ENCODE measurements around the gene CTDSPL. TPM values are rescaled to one million over a fixed set of nuclear protein-coding genes. Genes with fewer than 3 reads are reported as not detected.

Gene CTDSPL
- total and polyA plus RNA-seq, 2 of the 13 experiments (the other 11 are each of a cell fraction or from before 2014, with no cell fraction given) = 26.1 to 142 TPM

DNA sequence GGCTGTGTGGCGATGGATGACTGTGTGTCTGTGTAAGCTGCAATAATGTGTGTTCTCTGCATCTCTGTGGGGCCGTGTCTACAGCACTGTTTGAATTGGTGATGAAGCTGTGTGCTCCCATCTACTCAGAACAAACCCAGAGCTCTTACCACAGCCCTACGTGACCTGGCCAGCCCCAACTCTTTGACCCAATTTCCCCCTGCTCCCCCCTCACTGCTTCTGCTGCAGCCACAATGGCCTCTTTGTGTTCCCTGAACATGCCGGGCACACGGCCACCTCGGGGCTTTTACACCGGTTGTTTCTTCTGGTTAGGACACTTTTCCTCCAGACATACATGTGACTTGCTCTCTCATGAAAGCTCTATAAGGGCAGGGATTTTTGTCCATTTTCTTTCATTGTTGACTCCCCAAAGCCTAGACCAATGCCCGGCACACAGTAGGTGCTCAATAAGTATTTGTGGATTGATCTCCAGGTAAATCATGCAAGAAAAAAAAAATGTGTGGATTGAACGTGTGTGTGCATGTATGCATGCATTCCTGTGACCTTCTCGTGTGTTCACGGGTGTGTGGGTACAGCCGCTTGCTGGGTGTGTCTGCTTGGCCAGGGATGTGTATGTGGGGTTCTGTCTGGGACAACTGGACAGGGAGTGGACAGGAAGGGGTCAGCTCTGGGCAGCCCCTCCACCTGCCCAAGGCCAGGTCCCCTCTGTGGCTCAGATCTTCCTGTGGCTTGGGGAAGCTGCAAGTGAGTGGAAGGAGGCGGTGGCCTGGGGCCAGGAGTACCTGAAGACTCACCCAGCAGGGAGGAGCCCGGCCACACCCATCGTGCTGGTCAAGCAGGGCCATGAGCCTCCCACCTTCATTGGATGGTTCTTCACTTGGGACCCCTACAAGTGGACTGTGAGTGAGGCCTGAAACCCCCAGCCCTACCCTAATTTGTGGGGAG is 143.7 kb downstream of the CTDSPL start (continued):
- TF ChIP-seq, protein P1, sequence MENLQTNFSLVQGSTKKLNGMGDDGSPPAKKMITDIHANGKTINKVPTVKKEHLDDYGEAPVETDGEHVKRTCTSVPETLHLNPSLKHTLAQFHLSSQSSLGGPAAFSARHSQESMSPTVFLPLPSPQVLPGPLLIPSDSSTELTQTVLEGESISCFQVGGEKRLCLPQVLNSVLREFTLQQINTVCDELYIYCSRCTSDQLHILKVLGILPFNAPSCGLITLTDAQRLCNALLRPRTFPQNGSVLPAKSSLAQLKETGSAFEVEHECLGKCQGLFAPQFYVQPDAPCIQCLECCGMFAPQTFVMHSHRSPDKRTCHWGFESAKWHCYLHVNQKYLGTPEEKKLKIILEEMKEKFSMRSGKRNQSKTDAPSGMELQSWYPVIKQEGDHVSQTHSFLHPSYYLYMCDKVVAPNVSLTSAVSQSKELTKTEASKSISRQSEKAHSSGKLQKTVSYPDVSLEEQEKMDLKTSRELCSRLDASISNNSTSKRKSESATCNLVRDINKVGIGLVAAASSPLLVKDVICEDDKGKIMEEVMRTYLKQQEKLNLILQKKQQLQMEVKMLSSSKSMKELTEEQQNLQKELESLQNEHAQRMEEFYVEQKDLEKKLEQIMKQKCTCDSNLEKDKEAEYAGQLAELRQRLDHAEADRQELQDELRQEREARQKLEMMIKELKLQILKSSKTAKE (CRISPR knock-in tag; IDR thresholded peaks at IDR 0.05; ENCODE audit: borderline replicate concordance) = 0 out of 2 replicates have a peak, but pooled peaks have one; percentile 54
- TF ChIP-seq, protein P2, sequence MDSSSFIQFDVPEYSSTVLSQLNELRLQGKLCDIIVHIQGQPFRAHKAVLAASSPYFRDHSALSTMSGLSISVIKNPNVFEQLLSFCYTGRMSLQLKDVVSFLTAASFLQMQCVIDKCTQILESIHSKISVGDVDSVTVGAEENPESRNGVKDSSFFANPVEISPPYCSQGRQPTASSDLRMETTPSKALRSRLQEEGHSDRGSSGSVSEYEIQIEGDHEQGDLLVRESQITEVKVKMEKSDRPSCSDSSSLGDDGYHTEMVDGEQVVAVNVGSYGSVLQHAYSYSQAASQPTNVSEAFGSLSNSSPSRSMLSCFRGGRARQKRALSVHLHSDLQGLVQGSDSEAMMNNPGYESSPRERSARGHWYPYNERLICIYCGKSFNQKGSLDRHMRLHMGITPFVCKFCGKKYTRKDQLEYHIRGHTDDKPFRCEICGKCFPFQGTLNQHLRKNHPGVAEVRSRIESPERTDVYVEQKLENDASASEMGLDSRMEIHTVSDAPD (CRISPR knock-in tag; IDR thresholded peaks at IDR 0.05) = no peak
- TF ChIP-seq TRIM24 (CRISPR knock-in tag; IDR thresholded peaks at IDR 0.05) (0 out of 2 replicates have a peak, but pooled peaks have one; percentile 25), PPARG (CRISPR knock-in tag; conservative IDR thresholded peaks at IDR 0.05) (peak; percentile 98), SALL1 (CRISPR knock-in tag; IDR thresholded peaks at IDR 0.05) (peak; percentile 63; the same call in 1 of the 2 replicates), DNMT1 (CRISPR knock-in tag; IDR thresholded peaks at IDR 0.05) (0 out of 2 replicates have a peak, but pooled peaks have one; percentile 39), CAMTA2 (CRISPR knock-in tag; IDR thresholded peaks at IDR 0.05; ENCODE audit: borderline replicate concordance) (0 out of 2 replicates have a peak, but pooled peaks have one; percentile 36), RARA (CRISPR knock-in tag; IDR thresholded peaks at IDR 0.05) (peak; percentile 72), SOX13 (IDR thresholded peaks at IDR 0.05) (no peak), SOX13 (CRISPR knock-in tag; conservative IDR thresholded peaks at IDR 0.05 in 1 of 2, IDR thresholded peaks at IDR 0.05 in 1 of 2) (peak in 1 of 2 experiments; percentile 29; a peak in 1 of 4 replicates), FOXK1 (CRISPR knock-in tag; IDR thresholded peaks at IDR 0.05; ENCODE audit: borderline replicate concordance, low read depth) (no peak), ZNF143 (CRISPR knock-in tag; IDR thresholded peaks at IDR 0.05) (peak; percentile 34)
- TF ChIP-seq, protein P3, sequence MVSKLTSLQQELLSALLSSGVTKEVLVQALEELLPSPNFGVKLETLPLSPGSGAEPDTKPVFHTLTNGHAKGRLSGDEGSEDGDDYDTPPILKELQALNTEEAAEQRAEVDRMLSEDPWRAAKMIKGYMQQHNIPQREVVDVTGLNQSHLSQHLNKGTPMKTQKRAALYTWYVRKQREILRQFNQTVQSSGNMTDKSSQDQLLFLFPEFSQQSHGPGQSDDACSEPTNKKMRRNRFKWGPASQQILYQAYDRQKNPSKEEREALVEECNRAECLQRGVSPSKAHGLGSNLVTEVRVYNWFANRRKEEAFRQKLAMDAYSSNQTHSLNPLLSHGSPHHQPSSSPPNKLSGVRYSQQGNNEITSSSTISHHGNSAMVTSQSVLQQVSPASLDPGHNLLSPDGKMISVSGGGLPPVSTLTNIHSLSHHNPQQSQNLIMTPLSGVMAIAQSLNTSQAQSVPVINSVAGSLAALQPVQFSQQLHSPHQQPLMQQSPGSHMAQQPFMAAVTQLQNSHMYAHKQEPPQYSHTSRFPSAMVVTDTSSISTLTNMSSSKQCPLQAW (CRISPR knock-in tag; IDR thresholded peaks at IDR 0.05) = 0 out of 2 replicates have a peak, but pooled peaks have one; percentile 73
- TF ChIP-seq, protein P4, sequence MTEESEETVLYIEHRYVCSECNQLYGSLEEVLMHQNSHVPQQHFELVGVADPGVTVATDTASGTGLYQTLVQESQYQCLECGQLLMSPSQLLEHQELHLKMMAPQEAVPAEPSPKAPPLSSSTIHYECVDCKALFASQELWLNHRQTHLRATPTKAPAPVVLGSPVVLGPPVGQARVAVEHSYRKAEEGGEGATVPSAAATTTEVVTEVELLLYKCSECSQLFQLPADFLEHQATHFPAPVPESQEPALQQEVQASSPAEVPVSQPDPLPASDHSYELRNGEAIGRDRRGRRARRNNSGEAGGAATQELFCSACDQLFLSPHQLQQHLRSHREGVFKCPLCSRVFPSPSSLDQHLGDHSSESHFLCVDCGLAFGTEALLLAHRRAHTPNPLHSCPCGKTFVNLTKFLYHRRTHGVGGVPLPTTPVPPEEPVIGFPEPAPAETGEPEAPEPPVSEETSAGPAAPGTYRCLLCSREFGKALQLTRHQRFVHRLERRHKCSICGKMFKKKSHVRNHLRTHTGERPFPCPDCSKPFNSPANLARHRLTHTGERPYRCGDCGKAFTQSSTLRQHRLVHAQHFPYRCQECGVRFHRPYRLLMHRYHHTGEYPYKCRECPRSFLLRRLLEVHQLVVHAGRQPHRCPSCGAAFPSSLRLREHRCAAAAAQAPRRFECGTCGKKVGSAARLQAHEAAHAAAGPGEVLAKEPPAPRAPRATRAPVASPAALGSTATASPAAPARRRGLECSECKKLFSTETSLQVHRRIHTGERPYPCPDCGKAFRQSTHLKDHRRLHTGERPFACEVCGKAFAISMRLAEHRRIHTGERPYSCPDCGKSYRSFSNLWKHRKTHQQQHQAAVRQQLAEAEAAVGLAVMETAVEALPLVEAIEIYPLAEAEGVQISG (CRISPR knock-in tag; IDR thresholded peaks at IDR 0.05) = peak; percentile 7; the same call in 1 of the 2 replicates
- TF ChIP-seq, protein P5, sequence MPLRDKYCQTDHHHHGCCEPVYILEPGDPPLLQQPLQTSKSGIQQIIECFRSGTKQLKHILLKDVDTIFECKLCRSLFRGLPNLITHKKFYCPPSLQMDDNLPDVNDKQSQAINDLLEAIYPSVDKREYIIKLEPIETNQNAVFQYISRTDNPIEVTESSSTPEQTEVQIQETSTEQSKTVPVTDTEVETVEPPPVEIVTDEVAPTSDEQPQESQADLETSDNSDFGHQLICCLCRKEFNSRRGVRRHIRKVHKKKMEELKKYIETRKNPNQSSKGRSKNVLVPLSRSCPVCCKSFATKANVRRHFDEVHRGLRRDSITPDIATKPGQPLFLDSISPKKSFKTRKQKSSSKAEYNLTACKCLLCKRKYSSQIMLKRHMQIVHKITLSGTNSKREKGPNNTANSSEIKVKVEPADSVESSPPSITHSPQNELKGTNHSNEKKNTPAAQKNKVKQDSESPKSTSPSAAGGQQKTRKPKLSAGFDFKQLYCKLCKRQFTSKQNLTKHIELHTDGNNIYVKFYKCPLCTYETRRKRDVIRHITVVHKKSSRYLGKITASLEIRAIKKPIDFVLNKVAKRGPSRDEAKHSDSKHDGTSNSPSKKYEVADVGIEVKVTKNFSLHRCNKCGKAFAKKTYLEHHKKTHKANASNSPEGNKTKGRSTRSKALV (CRISPR knock-in tag; IDR thresholded peaks at IDR 0.05) = 0 out of 2 replicates have a peak, but pooled peaks have one; percentile 47
- TF ChIP-seq, protein P6, sequence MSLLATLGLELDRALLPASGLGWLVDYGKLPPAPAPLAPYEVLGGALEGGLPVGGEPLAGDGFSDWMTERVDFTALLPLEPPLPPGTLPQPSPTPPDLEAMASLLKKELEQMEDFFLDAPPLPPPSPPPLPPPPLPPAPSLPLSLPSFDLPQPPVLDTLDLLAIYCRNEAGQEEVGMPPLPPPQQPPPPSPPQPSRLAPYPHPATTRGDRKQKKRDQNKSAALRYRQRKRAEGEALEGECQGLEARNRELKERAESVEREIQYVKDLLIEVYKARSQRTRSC (CRISPR knock-in tag; IDR thresholded peaks at IDR 0.05; ENCODE audit: low read depth) = no peak

Measured in HepG2 (cell line).